Adipocyte (in vitro differentiated cells): Measurements from ENCODE around the gene RIT2.

ENCODE experiments used
- DNase-seq: peaks from one replicate; pipeline ENCODE4 v3.0.0-alpha.2; 2015; ENCODE audit warnings: low read depth
- H3K27me3 ChIP-seq: replicated peaks from 2 replicates; pipeline ENCODE4 v1.7.0; 2013; ENCODE audit warnings: mild to moderate bottlenecking, low read length, moderate library complexity; ENCODE audit not compliant: control insufficient read depth, insufficient read depth
- H3K36me3 ChIP-seq: 2 replicates; pipeline ENCODE4 v1.7.0; 2013; ENCODE audit warnings: low read length, mild to moderate bottlenecking, moderate library complexity; ENCODE audit not compliant: control insufficient read depth, insufficient read depth, severe bottlenecking
- H3K4me1 ChIP-seq: 2 replicates; pipeline ENCODE4 v1.7.0; 2013; ENCODE audit warnings: mild to moderate bottlenecking, low read length, moderate library complexity; ENCODE audit not compliant: control insufficient read depth, insufficient read depth
- H3K4me3 ChIP-seq: 2 replicates; pipeline ENCODE4 v1.7.0; 2013; ENCODE audit warnings: mild to moderate bottlenecking, low read length, moderate library complexity
- H3K9ac ChIP-seq: 2 replicates; pipeline ENCODE4 v1.7.0; 2013; ENCODE audit warnings: mild to moderate bottlenecking, low read length, moderate library complexity
- H3K9me3 ChIP-seq: 2 replicates; pipeline ENCODE4 v1.7.0; 2013; ENCODE audit warnings: mild to moderate bottlenecking, low read length, moderate library complexity; ENCODE audit not compliant: control insufficient read depth

Gene RIT2

DNA sequence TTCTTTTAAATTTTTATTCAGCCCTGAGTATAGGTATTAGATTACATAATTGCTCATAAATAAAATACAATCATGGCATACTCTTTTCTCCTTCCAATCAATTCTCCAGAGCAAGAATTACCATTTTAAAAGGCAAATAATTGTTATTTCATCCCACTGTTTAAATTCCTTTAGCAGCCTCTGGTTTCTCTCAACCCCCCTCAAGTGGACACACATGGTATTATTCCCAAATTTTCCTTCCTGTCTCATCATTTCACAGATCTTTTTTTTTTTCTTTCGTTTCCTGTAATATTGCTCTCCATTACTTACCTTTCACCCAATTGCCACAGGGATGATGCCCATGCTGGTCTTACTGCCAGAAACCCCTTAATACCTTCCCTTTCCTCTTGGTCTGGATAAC, 385.2 kb downstream of the RIT2 start:
- H3K4me1 ChIP-seq = no peaks in the 10 kb centered on the region
- no peak overlapping the region for H3K4me3 ChIP-seq
- no peaks in the 10 kb centered on the region for H3K36me3 ChIP-seq
- no peak for DNase-seq
- H3K27me3 ChIP-seq = no peaks in the 10 kb centered on the region
- H3K9ac ChIP-seq = no peak overlapping the region
- H3K9me3 ChIP-seq = no peaks in the 10 kb centered on the region

DNA sequence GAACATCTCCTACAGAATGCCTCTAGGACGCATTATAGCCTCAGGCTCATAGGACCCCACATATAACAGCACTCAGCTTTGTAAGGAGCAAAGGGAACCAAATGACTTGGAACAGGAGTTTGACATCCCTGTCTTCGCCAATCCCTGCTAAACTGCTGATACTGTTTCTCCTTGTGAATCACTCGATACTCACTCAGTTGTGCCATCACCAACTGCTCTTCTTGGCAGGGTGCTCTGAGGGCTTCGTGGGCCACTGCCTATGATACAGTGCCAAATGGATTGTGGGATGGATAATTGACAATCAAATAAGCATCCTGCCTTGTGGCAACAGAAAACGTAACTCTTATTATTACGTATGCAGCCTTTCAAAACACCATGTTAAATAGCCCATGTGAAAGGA, 396.3 kb downstream of the RIT2 start:
- Histone ChIP-seq H3K4me1 (no peaks in the 10 kb centered on the region), H3K36me3 (no peaks in the 10 kb centered on the region), H3K9me3 (no peaks in the 10 kb centered on the region), H3K9ac (no peak overlapping the region), H3K27me3 (no peaks in the 10 kb centered on the region), H3K4me3 (no peak overlapping the region)
- DNase-seq = no peak

DNA sequence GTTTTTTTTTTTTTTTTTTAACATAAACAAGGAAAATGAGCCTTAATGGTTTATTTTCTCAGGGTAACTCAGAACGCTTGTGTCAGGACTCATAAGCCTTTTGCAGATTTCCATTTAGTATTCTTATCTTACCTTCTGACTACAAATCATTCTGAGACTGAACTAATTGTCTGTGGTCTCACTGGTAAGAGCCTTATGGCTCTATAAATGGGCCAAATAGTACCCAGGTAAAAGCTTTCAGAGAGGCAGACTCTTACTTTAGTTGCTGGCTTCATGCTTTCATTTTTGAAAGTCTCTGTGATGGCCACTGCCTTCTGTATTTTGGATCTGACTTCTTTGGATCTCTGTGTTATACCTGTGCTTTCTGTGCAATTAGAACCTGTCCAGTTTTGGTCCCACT, 403.4 kb downstream of the RIT2 start:
- H3K9me3 ChIP-seq = no peaks in the 10 kb centered on the region
- no peak for DNase-seq
- no peak overlapping the region for H3K9ac ChIP-seq
- no peaks in the 10 kb centered on the region for H3K36me3 ChIP-seq
- H3K27me3 ChIP-seq = no peaks in the 10 kb centered on the region
- H3K4me3 ChIP-seq = no peak overlapping the region
- no peaks in the 10 kb centered on the region for H3K4me1 ChIP-seq

DNA sequence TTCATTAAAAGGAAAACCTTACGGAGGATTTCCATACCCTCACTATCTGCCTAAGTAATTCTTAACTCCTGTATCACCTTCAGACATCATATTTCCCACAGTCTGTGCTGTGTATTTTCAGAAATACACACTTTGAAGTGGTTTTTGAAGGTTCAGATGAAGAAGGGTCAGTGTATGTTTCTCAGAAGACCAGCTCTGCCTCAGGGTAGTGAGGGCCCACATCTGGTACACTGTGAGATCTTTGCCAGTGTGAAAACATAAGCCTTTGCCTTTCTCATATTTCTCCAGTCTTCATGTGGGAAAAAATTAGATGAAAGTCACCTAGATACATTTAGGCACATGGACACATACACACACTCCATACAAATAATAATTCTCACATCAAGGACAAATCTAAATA, 408.4 kb downstream of the RIT2 start:
- no peaks in the 10 kb centered on the region for H3K27me3 ChIP-seq
- H3K36me3 ChIP-seq = no peaks in the 10 kb centered on the region
- H3K9ac ChIP-seq = no peak overlapping the region
- no peak overlapping the region for H3K4me3 ChIP-seq
- no peaks in the 10 kb centered on the region for H3K4me1 ChIP-seq
- DNase-seq = no peak
- H3K9me3 ChIP-seq = no peaks in the 10 kb centered on the region

DNA sequence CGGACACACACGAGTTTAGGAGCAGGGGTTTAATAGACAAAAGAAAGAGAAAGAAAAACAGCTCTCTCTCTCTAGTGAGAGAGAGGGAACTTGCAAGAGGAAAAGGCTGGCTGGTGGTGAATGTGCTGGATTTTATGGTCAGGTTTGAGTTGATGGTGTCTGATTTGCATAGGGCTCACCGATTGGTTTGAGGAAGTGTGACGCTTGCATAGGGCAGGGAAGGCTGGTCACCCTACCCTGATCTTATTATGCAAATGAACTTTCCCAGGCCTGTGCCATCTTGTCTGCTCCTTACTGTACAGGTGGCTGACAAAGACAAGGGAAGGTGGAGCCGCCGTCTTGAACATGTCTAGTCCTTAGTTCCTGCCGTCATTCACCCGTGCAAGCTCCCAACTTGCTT, 408.9 kb downstream of the RIT2 start:
- no peaks in the 10 kb centered on the region for H3K9me3 ChIP-seq
- H3K9ac ChIP-seq = no peak overlapping the region
- H3K4me1 ChIP-seq = no peaks in the 10 kb centered on the region
- no peaks in the 10 kb centered on the region for H3K27me3 ChIP-seq
- no peak for DNase-seq
- no peaks in the 10 kb centered on the region for H3K36me3 ChIP-seq
- no peak overlapping the region for H3K4me3 ChIP-seq

DNA sequence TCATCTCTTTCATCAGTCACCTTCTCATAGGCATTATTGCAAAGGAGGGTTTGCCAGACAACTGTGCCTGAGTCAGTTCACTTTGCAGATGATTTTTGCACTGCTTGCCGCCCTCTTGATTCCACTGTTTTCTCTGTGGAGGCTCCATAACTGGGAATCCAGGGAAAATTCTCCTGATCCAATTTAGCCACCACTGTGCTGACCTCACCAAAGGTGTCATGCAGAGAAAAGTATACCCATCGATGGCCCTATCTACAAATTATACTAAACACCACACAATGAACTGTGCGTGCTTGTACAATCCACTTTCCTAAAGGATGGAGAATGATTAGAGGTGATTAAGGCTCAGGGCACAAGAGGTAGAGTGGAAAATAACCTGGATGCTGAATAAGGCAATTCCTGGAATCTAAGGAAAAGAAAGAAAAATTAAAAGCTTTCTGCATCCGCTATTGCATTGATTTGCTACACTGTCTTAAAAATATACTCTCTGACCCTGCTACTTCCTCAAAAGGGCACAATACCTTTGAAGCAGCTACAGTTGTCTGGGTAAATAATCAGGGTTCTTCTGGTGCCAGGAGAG, 409.4 kb downstream of the RIT2 start:
- Histone ChIP-seq H3K4me3 (no peak overlapping the region), H3K9me3 (no peaks in the 10 kb centered on the region), H3K9ac (no peak overlapping the region), H3K36me3 (no peaks in the 10 kb centered on the region), H3K27me3 (no peaks in the 10 kb centered on the region), H3K4me1 (no peaks in the 10 kb centered on the region)
- DNase-seq = no peak
